WTC11 (cell line): ENCODE results near the gene PIGN. TPM values are rescaled to one million over a fixed set of nuclear protein-coding genes. Genes with fewer than 3 reads are reported as not detected.

Experiments
- ATAC-seq: fragments of 200-7000 bp; cut with Tn5 transposase; 2 replicates; pipeline ENCODE4 v1.10.0; 2021; ENCODE audit warnings: mild to moderate bottlenecking, moderate library complexity
- CTCF ChIA-PET: fragments of 300-600 bp; sonication (Branson Sonifier 250); formaldehyde crosslinking; loops from one replicate; lab custom pipeline; 2021; ENCODE audit warnings: antibody characterized with exemption; lab: Charles Lee
- POLR2A ChIA-PET: fragments of 350-600 bp; sonication (Branson Sonifier 250); formaldehyde crosslinking; loops from one replicate; lab custom pipeline; 2021; ENCODE audit warnings: antibody characterized with exemption; lab: Charles Lee
- DNase-seq: peaks from one replicate; pipeline ENCODE4 v3.0.0; 2021; ENCODE audit warnings: low spot score
- H3K27ac Mint-ChIP-seq: 2 replicates; pipeline ENCODE4 v1.8.0; 2021; ENCODE audit warnings: mixed read lengths
- H3K27me3 Mint-ChIP-seq: 2 replicates; pipeline ENCODE4 v1.8.0; 2021; ENCODE audit warnings: low read depth, mild to moderate bottlenecking, moderate library complexity, mixed read lengths
- H3K36me3 Mint-ChIP-seq: 2 replicates; pipeline ENCODE4 v1.8.0; 2021; ENCODE audit warnings: mixed read lengths
- H3K4me1 Mint-ChIP-seq: 2 replicates; pipeline ENCODE4 v1.8.0; 2022; ENCODE audit warnings: mixed read lengths
- H3K4me3 Mint-ChIP-seq: 2 replicates; pipeline ENCODE4 v1.8.0; 2021; ENCODE audit warnings: mild to moderate bottlenecking, moderate library complexity, mixed read lengths
- H3K9me3 Mint-ChIP-seq: 2 replicates; pipeline ENCODE4 v1.8.0; 2021; ENCODE audit warnings: mixed read lengths
- E2F5 ChIP-seq: sonication (generic); formaldehyde crosslinking; IDR thresholded peaks from 2 replicates; pipeline ENCODE4 v1.8.1; 2022; ENCODE audit warnings: mild to moderate bottlenecking, moderate library complexity, missing genetic modification reagents
- EMX1 ChIP-seq: fragments of 250-450 bp; sonication (Bioruptor Pico); IDR thresholded peaks from 2 replicates; pipeline ENCODE4 v1.8.0; 2021; ENCODE audit warnings: mild to moderate bottlenecking
- ETV6 ChIP-seq: sonication (generic); formaldehyde crosslinking; IDR thresholded peaks from 2 replicates; pipeline ENCODE4 v1.8.1; 2022; ENCODE audit warnings: mild to moderate bottlenecking, missing genetic modification reagents
- HMGXB4 ChIP-seq: sonication (generic); formaldehyde crosslinking; IDR thresholded peaks from 2 replicates; pipeline ENCODE4 v1.8.1; 2023; ENCODE audit warnings: mild to moderate bottlenecking, moderate library complexity, missing genetic modification reagents
- NFATC4 ChIP-seq: fragments of 250-450 bp; sonication (Bioruptor Pico); IDR thresholded peaks from 2 replicates; pipeline ENCODE4 v1.9.0; 2021; ENCODE audit warnings: mild to moderate bottlenecking
- NR2C2 ChIP-seq: sonication (generic); formaldehyde crosslinking; IDR thresholded peaks from 2 replicates; pipeline ENCODE4 v1.8.0; 2022; ENCODE audit warnings: mild to moderate bottlenecking, missing genetic modification reagents
- PRRX2 ChIP-seq: fragments of 250-450 bp; sonication (Bioruptor Pico); IDR thresholded peaks from 2 replicates; pipeline ENCODE4 v1.8.0; 2021; ENCODE audit warnings: mild to moderate bottlenecking
- SMAD3 ChIP-seq: sonication (generic); formaldehyde crosslinking; IDR thresholded peaks from 2 replicates; pipeline ENCODE4 v1.8.0; 2022; ENCODE audit warnings: missing genetic modification reagents, mild to moderate bottlenecking, borderline replicate concordance
- SP1 ChIP-seq: sonication (generic); formaldehyde crosslinking; conservative IDR thresholded peaks from 2 replicates; pipeline ENCODE4 v1.8.1; 2022; ENCODE audit warnings: missing genetic modification reagents
- TCF7 ChIP-seq: sonication (generic); formaldehyde crosslinking; IDR thresholded peaks from 2 replicates; pipeline ENCODE4 v1.8.0; 2022; ENCODE audit warnings: mild to moderate bottlenecking, low read depth, missing genetic modification reagents, moderate library complexity
- TEAD1 ChIP-seq: sonication (generic); formaldehyde crosslinking; IDR thresholded peaks from 2 replicates; pipeline ENCODE4 v1.8.0; 2022; ENCODE audit warnings: mild to moderate bottlenecking, missing genetic modification reagents
- USF1 ChIP-seq: sonication (generic); formaldehyde crosslinking; IDR thresholded peaks from 2 replicates; pipeline ENCODE4 v1.8.0; 2022; ENCODE audit warnings: mild to moderate bottlenecking, missing genetic modification reagents
- ZNF263 ChIP-seq: sonication (generic); formaldehyde crosslinking; IDR thresholded peaks from 2 replicates; pipeline ENCODE4 v1.8.1; 2022; ENCODE audit warnings: low read depth, mild to moderate bottlenecking, moderate library complexity, missing genetic modification reagents
- ZNF317 ChIP-seq: sonication (generic); formaldehyde crosslinking; IDR thresholded peaks from 2 replicates; pipeline ENCODE4 v1.8.1; 2023; ENCODE audit warnings: low read depth, mild to moderate bottlenecking, moderate library complexity, missing genetic modification reagents, borderline replicate concordance
- ZNF396 ChIP-seq: fragments of 250-450 bp; sonication (Bioruptor Pico); IDR thresholded peaks from 2 replicates; pipeline ENCODE4 v1.8.0; 2021; ENCODE audit warnings: mild to moderate bottlenecking, moderate library complexity, borderline replicate concordance
- ZNF416 ChIP-seq: fragments of 250-450 bp; sonication (Bioruptor Pico); IDR thresholded peaks from 2 replicates; pipeline ENCODE4 v1.9.0; 2021; ENCODE audit warnings: mild to moderate bottlenecking, inconsistent platforms
- ZNF671 ChIP-seq: fragments of 250-450 bp; sonication (Bioruptor Pico); IDR thresholded peaks from 2 replicates; pipeline ENCODE4 v1.8.0; 2021; ENCODE audit warnings: mild to moderate bottlenecking
- ZSCAN18 ChIP-seq: fragments of 250-450 bp; sonication (Bioruptor Pico); IDR thresholded peaks from 2 replicates; pipeline ENCODE4 v2.1.2; 2022; ENCODE audit warnings: mild to moderate bottlenecking, moderate library complexity
- total RNA-seq: library from RNA; stranded (reverse); gene quantifications from 3 replicates; pipeline ENCODE4 v1.2.3, GENCODE V29; 2021
- TF ChIP-seq, protein P1 (sequence below): fragments of 250-450 bp; sonication (Bioruptor Pico); IDR thresholded peaks from 2 replicates; pipeline ENCODE4 v1.9.0; 2021; ENCODE audit warnings: moderate library complexity, mild to moderate bottlenecking, inconsistent platforms, borderline replicate concordance

PIGN gene
- total RNA-seq, 1 experiment from 2014 or later = 23.4 TPM

- peak; percentile 18; the same call in 1 of the 2 replicates for TF ChIP-seq SMAD3 (CRISPR knock-in tag)
- 0 out of 2 replicates have a peak, but pooled peaks have one; percentile 40 for TF ChIP-seq E2F5 (CRISPR knock-in tag)
- TF ChIP-seq TCF7 (CRISPR knock-in tag) = peak; percentile 25; the same call in 1 of the 2 replicates
- TF ChIP-seq SP1 = peak; percentile 73
- 0 out of 2 replicates have a peak, but pooled peaks have one; percentile 50 for TF ChIP-seq TEAD1 (CRISPR knock-in tag)
- no peak for TF ChIP-seq ZNF671 (CRISPR knock-in tag)
- 0 out of 2 replicates have a peak, but pooled peaks have one; percentile 21 for TF ChIP-seq ZNF416 (CRISPR knock-in tag)
- peak; percentile 55; the same call in 1 of the 2 replicates for TF ChIP-seq ETV6 (CRISPR knock-in tag)
- TF ChIP-seq PRRX2 (CRISPR knock-in tag) = no peak
- 0 out of 2 replicates have a peak, but pooled peaks have one; percentile 13 for TF ChIP-seq USF1 (CRISPR knock-in tag)
- no peak for TF ChIP-seq EMX1 (CRISPR knock-in tag)
- no peak for TF ChIP-seq ZNF396 (CRISPR knock-in tag)
Observed at GRCh38 chr18:62186774-62187542, at the start of gene PIGN, which contains the start of gene RELCH (continued).

GRCh38 chr18:62236252-62236651, 49.4 kb upstream of the PIGN start:
- no peak overlapping the region for H3K4me3 Mint-ChIP-seq
- ChIA-PET CTCF (no interaction called here), POLR2A (no interaction called here)
- peaks cover 9% of the 10 kb centered on the region for H3K9me3 Mint-ChIP-seq
- H3K27me3 Mint-ChIP-seq = no peaks in the 10 kb centered on the region
- peaks cover 25% of the 10 kb centered on the region for H3K36me3 Mint-ChIP-seq
- H3K4me1 Mint-ChIP-seq = no peaks in the 10 kb centered on the region
- no peak for ATAC-seq
- no peak for DNase-seq
- H3K27ac Mint-ChIP-seq = no peak overlapping the region
- TF ChIP-seq NFATC4 (CRISPR knock-in tag) (no peak), ZSCAN18 (CRISPR knock-in tag) (no peak), ZNF263 (no peak), NR2C2 (CRISPR knock-in tag) (no peak), ZNF317 (CRISPR knock-in tag) (no peak), SMAD3 (CRISPR knock-in tag) (no peak), HMGXB4 (CRISPR knock-in tag) (no peak), ZNF396 (CRISPR knock-in tag) (no peak), TCF7 (CRISPR knock-in tag) (no peak)
- TF ChIP-seq, protein P1, sequence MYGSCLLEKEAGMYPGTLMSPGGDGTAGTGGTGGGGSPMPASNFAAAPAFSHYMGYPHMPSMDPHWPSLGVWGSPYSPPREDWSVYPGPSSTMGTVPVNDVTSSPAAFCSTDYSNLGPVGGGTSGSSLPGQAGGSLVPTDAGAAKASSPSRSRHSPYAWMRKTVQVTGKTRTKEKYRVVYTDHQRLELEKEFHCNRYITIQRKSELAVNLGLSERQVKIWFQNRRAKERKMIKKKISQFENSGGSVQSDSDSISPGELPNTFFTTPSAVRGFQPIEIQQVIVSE (CRISPR knock-in tag) = no peak
